A549 (cell line): ENCODE results near the gene TESPA1. TPM values are rescaled to one million over a fixed set of nuclear protein-coding genes. Genes with fewer than 3 reads are reported as not detected.

ENCODE experiments used
- ATAC-seq, 2 experiments: fragments of 200-7000 bp in 1 of 2; fragments of >200 bp in 1 of 2; cut with Nextera tagmentation in 1 of 2; cut with Tn5 transposase in 1 of 2; 3 replicates each; pipeline versions ENCODE4 v1.8.0 to v1.9.1; 2018 to 2020; ENCODE audit warnings: mild to moderate bottlenecking in 1 of 2, moderate library complexity in 1 of 2
- CTCF ChIA-PET: fragments of 300-600 bp; sonication (Branson Sonifier 250); formaldehyde crosslinking; extraction: SDS; loops from one replicate; lab custom pipeline; 2021; ENCODE audit warnings: antibody characterized with exemption, inconsistent platforms; lab: Yijun Ruan, JAX
- POLR2A ChIA-PET: fragments of 350-600 bp; formaldehyde crosslinking; extraction: SDS; loops from one replicate; lab custom pipeline; 2021; ENCODE audit warnings: antibody characterized with exemption, inconsistent platforms; lab: Yijun Ruan, JAX
- DNase-seq, 2 experiments: peaks; one replicate each; pipeline versions ENCODE4 v3.0.0 to v3.0.0-alpha.2; 2011 to 2016; ENCODE audit warnings: low read depth in 1 of 2, low spot score in 1 of 2
- FAIRE-seq: peaks from 2 replicates; lab custom pipeline; 2011; peaks lifted over from hg19 to GRCh38; lab: Jason Lieb, UNC
- H3K27ac ChIP-seq, 2 experiments: fragments of >200 bp; sonication (Bioruptor Twin); formaldehyde crosslinking; 3 replicates each; pipeline ENCODE4 v1.5.1; 2016 to 2017
- H3K4me1 ChIP-seq: fragments of >200 bp; sonication (Bioruptor Twin); formaldehyde crosslinking; 3 replicates; pipeline ENCODE4 v1.6.1; 2016
- H3K4me2 ChIP-seq: fragments of >200 bp; sonication (Bioruptor Twin); formaldehyde crosslinking; 3 replicates; pipeline ENCODE4 v1.6.1; 2016
- H3K4me3 ChIP-seq: fragments of >200 bp; sonication (Bioruptor Twin); formaldehyde crosslinking; 3 replicates; pipeline ENCODE4 v1.5.1; 2016
- H3K9me3 ChIP-seq: fragments of >200 bp; sonication (Bioruptor Twin); formaldehyde crosslinking; 3 replicates; pipeline ENCODE4 v1.6.1; 2016
- ATOH8 ChIP-seq: fragments of 250-450 bp; sonication (Bioruptor Pico); IDR thresholded peaks from 2 replicates; pipeline ENCODE4 v1.5.0; 2020; ENCODE audit warnings: low read depth, mild to moderate bottlenecking, moderate library complexity
- CEBPB ChIP-seq, 2 experiments: fragments of >200 bp in 1 of 2; sonication (Bioruptor Twin) in 1 of 2; formaldehyde crosslinking in 1 of 2; IDR thresholded peaks; 2 replicates each; pipeline ENCODE4 v1.6.1; 2012 to 2016
- CHD2 ChIP-seq: fragments of 150-350 bp; IDR thresholded peaks from 2 replicates; pipeline ENCODE4 v1.6.1; 2014; ENCODE audit warnings: low read length; ENCODE audit not compliant: partially characterized antibody
- E2F6 ChIP-seq: IDR thresholded peaks from 2 replicates; pipeline ENCODE4 v1.6.1; 2012; ENCODE audit warnings: low read depth, borderline replicate concordance
- EHF ChIP-seq: fragments of 250-450 bp; sonication (Bioruptor Pico); IDR thresholded peaks from 2 replicates; pipeline ENCODE4 v1.5.0; 2020; ENCODE audit warnings: mild to moderate bottlenecking
- FOSL2 ChIP-seq, 2 experiments: fragments of 450-650 bp in 1 of 2; fragments of >200 bp in 1 of 2; sonication (Bioruptor Twin) in 1 of 2; formaldehyde crosslinking; IDR thresholded peaks; 2 replicates each; pipeline versions ENCODE4 v1.5.0 to v1.6.1; 2016 to 2020; ENCODE audit warnings: mild to moderate bottlenecking in 1 of 2, moderate library complexity in 1 of 2
- FOXS1 ChIP-seq: fragments of 250-450 bp; sonication (Bioruptor Pico); IDR thresholded peaks from 2 replicates; pipeline ENCODE4 v1.5.0; 2020; ENCODE audit warnings: mild to moderate bottlenecking, moderate library complexity
- GATA3 ChIP-seq: IDR thresholded peaks from 2 replicates; pipeline ENCODE4 v1.6.1; 2012; ENCODE audit warnings: borderline replicate concordance
- HOXA7 ChIP-seq: fragments of 250-450 bp; sonication (Bioruptor Pico); IDR thresholded peaks from 2 replicates; pipeline ENCODE4 v1.5.0; 2020; ENCODE audit warnings: mild to moderate bottlenecking, moderate library complexity
- JUN ChIP-seq, 2 experiments: fragments of >200 bp; sonication (Bioruptor Twin); formaldehyde crosslinking; IDR thresholded peaks; 2 replicates in 1 of 2; 3 replicates in 1 of 2; pipeline ENCODE4 v1.6.1; 2016 to 2017
- MAFK ChIP-seq: fragments of 450-650 bp; IDR thresholded peaks from 2 replicates; pipeline ENCODE4 v1.6.1; 2014; ENCODE audit not compliant: partially characterized antibody
- MYC ChIP-seq: IDR thresholded peaks from 2 replicates; pipeline ENCODE4 v1.6.1; 2012; ENCODE audit warnings: mild to moderate bottlenecking, inconsistent platforms, low read length, improper control_type of control experiment, borderline replicate concordance
- PHF8 ChIP-seq: fragments of 200-600 bp; sonication (generic); IDR thresholded peaks from 2 replicates; pipeline ENCODE4 v1.6.1; 2016; ENCODE audit warnings: low read depth, mild to moderate bottlenecking, antibody characterized with exemption, moderate library complexity, borderline replicate concordance
- POLR2A ChIP-seq: IDR thresholded peaks from 2 replicates; pipeline ENCODE4 v1.6.1; 2012; ENCODE audit warnings: mild to moderate bottlenecking, low read length
- POLR2AphosphoS2 ChIP-seq: conservative IDR thresholded peaks from 2 replicates; pipeline ENCODE4 v1.6.1; 2012; ENCODE audit warnings: low read length, improper control_type of control experiment, inconsistent platforms
- SREBF2 ChIP-seq: fragments of 450-650 bp; IDR thresholded peaks from 2 replicates; pipeline ENCODE4 v1.6.1; 2014; ENCODE audit warnings: mild to moderate bottlenecking, moderate library complexity
- TFCP2L1 ChIP-seq: fragments of 250-450 bp; sonication (Bioruptor Pico); IDR thresholded peaks from 2 replicates; pipeline ENCODE4 v1.5.0; 2021; ENCODE audit warnings: mild to moderate bottlenecking
- WGBS: methylation state at CpG from one replicate; pipeline ENCODE4 v1.1.6; 2017; ENCODE audit errors: missing lambda C conversion rate; 5-methylcytosine and 5-hydroxymethylcytosine counted together
- polyA plus RNA-seq, 4 experiments: library from polyadenylated mRNA; depleted of rRNA in 3 of 4; stranded (reverse); fragments of >200 nt; fragmentation: RNase III in 1 of 4; extraction: RNeasy Plus Mini Kit Qiagen cat#74134 plus additional on column Dnase treatment in 1 of 4; gene quantifications; 2 replicates in 3 of 4; 3 replicates in 1 of 4; pipeline ENCODE4 v1.2.3, GENCODE V29; 2011 to 2017

TESPA1 gene
- polyA plus RNA-seq, 2 of the 4 experiments (the other 2 are of a cell fraction), result not detected

GRCh38 chr12:54967461-54967860 lies 17.1 kb downstream of the TESPA1 start:
- Histone ChIP-seq H3K4me3 (no peak overlapping the region), H3K9me3 (no peaks in the 10 kb centered on the region), H3K4me2 (no peak overlapping the region), H3K27ac (no peak overlapping the region), H3K4me1 (no peaks in the 10 kb centered on the region)
- ATAC-seq, result no peak
- no peak for FAIRE-seq
- 0% methylated on average over 2 of the region's 2 CpGs for WGBS
- ChIA-PET POLR2A (no interaction called here), CTCF (interaction anchor here (2.6 to 4.4 kb wide), 2 partner anchors 9 to 26 kb away, joined by 10 to 14 read pairs; no protein-coding TSS in a partner anchor)
- no peak for TF ChIP-seq EHF (CRISPR knock-in tag)
- no peak for TF ChIP-seq JUN (IDR thresholded peaks at IDR 0.05)
- DNase-seq, result no peak

GRCh38 chr12:54961190-54961589 lies 23.4 kb downstream of the TESPA1 start:
- no peak for DNase-seq
- H3K27ac ChIP-seq, result no peak overlapping the region
- ChIA-PET CTCF (interaction anchor here (0.7 to 11.8 kb wide), 9 partner anchors 13 to 236 kb away, joined by 3 to 127 read pairs (median 4); partner anchors contain the start of gene MUCL1), POLR2A (no interaction called here)
- 7% methylated on average over 4 of the region's 4 CpGs for WGBS
- no peaks in the 10 kb centered on the region for H3K9me3 ChIP-seq
- ATAC-seq, result no peak
- no peaks in the 10 kb centered on the region for H3K4me1 ChIP-seq
- TF ChIP-seq FOXS1 (CRISPR knock-in tag) (no peak), ATOH8 (CRISPR knock-in tag) (no peak), POLR2A (no peak), PHF8 (no peak), CHD2 (no peak), MAFK (no peak), SREBF2 (no peak), POLR2AphosphoS2 (no peak)
- no peak overlapping the region for H3K4me3 ChIP-seq
- H3K4me2 ChIP-seq, result no peak overlapping the region
- no peak for FAIRE-seq

- CTCF ChIA-PET, result interaction anchor here (1.4 to 11.8 kb wide), 6 partner anchors 26 to 383 kb away, joined by 5 to 127 read pairs (median 30); partner anchors contain the start of gene MUCL1
- no peaks in the 10 kb centered on the region for H3K4me1 ChIP-seq
- TF ChIP-seq POLR2AphosphoS2 (no peak), FOXS1 (CRISPR knock-in tag) (no peak), MYC (no peak), HOXA7 (no peak), CEBPB (IDR thresholded peaks at IDR 0.05) (no peak), GATA3 (no peak), FOSL2 (IDR thresholded peaks at IDR 0.05) (no peak), FOSL2 (CRISPR knock-in tag; IDR thresholded peaks at IDR 0.05) (no peak), SREBF2 (no peak), E2F6 (no peak), JUN (IDR thresholded peaks at IDR 0.05) (no peak), TFCP2L1 (CRISPR knock-in tag) (no peak)
- TF ChIP-seq, all 56 proteins: peak for 0
- no peak overlapping the region for H3K4me2 ChIP-seq
- POLR2A ChIA-PET, result no interaction called here
- no peak for DNase-seq
- ATAC-seq, result no peak
- H3K4me3 ChIP-seq, result no peak overlapping the region
- no peak for FAIRE-seq
- H3K27ac ChIP-seq, result no peak overlapping the region
- WGBS, result 32% methylated on average over 10 of the region's 10 CpGs
- no peaks in the 10 kb centered on the region for H3K9me3 ChIP-seq
Observed at GRCh38 chr12:54959291-54960018, 25.1 kb downstream of the TESPA1 start.
